T-helper 2 cell treated with Interferon-gamma antibody and Interleukin-4, amounts not matched to agents 100 ng/mL and 5 ng/mL, for 36 hours (primary cell): ENCODE measurements around the gene HACE1. TPM values are rescaled to one million over a fixed set of nuclear protein-coding genes. Genes with fewer than 3 reads are reported as not detected.
"Not testable (repeated sequence)": the region's sequence is repeated elsewhere in the genome, so short reads cannot be mapped to it uniquely, and the experiment has no call there.

Experiments used
- intact Hi-C: fragments of 100-400 bp; cut with micrococcal nuclease; formaldehyde crosslinking; loops from one replicate; pipeline ENCODE4 v1.15.1; 2023
- total RNA-seq: library from RNA; stranded (reverse); gene quantifications from 2 replicates; pipeline ENCODE4 v1.2.3, GENCODE V29; 2022

HACE1 gene
- total RNA-seq, 1 donor from 2014 or later: 13.1 TPM

GRCh38 chr6:104835782-104836181, 23.9 kb downstream of the HACE1 start:
- intact Hi-C loops: no loop called here

DNA sequence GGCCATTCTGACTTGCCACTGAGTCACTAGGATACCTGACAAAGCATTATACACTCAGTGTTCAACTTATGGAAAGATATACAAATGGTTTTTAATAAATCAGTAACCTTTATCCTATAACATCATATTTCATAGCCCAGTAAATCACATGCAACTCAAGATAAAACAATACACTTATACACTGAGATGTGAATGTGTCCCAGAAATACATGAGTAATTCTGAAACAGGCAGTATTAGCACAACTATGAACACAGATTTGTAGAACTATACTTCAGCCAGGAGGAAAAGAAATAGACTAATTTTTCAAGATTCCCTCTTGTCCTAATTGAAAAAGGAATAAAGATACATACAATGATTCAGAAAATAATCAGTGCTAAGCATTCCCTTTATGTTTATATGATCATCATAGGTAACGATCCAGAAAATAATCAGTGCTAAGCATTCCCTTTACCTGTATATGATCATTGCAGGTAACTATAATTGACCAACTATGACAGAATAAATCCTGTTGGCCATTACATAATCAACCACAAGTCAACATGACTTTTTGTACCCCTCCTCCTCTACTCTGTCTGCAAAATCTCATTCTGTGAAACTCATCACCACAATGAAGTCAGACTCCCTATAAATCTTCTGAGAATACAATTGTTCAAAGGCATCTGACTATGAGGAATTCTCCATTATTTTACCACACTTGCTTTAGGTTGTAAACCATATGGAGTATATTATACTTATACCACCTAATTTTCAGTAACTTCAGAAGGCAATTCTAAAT, 30.3 kb downstream of the HACE1 start:
- intact Hi-C loops: no loop called here

DNA sequence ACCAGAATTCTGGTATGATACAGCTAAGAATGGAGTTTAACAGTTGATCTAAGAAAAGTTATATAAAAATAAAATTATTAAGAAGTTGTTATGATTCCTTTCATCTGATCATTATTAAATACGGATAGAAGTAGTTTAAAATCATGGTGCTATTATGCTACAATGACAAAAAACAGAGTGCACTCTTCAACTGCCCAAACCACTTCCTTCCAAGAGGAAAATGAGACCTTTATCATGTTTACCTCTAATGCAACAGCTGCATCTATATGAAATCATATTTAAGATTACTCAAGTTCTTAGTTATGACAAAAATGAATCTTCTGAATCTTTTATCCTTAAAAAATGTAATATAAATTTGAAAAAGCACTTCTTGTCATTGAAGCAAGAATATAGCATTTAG, 31.2 kb downstream of the HACE1 start:
- intact Hi-C loops: no loop called here

DNA sequence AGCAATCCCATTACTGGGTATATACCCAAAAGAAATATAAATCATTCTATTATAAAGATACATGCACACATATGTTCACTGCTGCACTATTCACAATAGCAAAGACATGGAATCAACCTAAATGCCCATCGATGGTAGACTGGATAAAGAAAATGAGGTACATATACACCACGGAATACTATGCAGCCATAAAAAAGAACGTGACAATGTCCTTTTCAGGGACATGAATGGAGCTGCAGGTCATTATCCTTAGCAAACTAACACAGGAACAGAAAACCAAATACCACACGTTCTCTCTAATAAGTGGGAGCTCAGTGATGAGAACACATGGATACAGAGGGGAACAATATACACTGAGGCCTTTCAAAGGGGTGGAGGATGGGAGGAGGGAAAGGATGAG, 38.9 kb downstream of the HACE1 start:
- intact Hi-C loops: not testable (repeated sequence)

DNA sequence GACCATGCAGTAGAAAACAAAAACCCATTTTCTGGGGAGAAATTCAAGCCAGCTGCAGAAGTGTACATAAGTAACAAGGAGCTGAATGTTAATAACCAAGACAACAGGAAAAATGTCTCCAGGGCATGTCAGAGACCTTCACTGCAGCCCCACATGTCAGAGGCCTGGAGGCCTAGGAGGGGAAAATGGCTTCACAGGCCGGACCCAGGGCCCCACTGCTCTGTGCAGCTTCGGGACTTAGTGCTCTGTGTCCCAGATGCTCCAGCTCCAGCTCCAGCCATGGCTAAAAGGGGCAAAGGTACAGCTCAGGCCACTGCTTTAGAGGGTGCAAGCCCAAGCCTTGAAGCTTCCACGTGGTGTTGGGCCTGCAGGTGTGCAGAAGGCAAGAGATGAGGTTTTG, 43.6 kb downstream of the HACE1 start:
- intact Hi-C loops: no loop called here

DNA sequence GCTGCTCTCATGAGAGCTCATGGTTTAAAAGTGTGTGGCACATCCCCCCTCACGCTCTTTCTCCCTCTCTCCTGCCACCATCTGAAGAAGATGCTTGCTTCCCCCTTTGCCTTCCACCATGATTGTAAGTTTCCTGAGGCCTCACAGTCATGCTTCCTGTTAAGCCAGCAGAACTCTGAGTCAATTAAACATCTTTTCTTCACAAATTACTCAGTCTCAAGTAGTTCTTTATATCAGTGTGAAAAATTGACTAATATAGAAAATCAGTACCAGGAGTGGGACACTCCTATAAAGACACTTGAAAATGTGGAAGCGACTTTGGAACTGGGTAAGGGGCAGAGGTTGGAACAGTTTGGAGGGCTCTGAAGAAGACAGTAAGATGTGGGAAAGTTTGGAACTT, 45.0 kb downstream of the HACE1 start:
- intact Hi-C loops: no loop called here

GRCh38 chr6:104813552-104813951, 46.2 kb downstream of the HACE1 start:
- intact Hi-C loops: no loop called here

GRCh38 chr6:104809116-104809515, 50.6 kb downstream of the HACE1 start:
- intact Hi-C loops: no loop called here

DNA sequence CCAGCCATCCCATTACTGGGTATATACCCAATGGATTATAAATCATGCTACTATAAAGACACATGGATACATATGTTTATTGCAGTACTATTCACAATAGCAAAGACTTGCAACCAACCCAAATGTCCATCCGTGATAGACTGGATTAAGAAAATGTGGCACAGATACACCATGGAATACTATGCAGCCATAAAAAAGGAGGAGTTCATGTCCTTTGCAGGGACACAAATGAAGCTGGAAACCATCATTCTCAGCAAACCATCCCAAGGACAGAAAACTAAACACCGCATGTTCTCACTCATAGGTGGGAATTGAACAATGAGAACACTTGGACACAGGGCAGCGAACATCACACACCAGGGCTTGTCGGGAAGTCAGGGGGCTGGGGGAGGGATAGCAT, 54.4 kb downstream of the HACE1 start:
- intact Hi-C loops: not testable (repeated sequence)

DNA sequence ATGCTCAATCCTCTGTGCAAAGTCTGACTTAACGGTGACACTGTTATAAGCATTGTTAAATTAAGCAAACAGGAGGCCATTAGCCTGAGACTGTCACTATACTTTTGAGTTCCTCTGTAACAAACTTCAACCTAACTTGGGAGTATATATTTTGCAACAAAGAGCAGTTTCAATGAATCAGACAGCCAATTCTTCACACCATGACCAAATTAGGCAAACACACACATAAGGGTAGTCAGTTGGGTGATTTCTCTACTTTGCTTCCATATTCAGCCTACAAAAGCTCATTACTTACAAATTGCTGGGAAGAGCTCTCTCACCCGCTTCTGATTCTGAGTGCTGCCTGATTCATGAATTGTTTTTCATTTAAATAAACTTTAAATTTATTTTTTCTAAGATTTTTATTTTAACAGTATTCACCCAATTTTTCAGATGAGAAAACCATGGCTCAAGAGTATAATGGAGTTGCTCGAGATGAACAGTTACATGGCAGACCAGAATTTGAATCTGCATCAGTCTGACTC, 60.5 kb downstream of the HACE1 start:
- intact Hi-C loops: no loop called here

GRCh38 chr6:104796031-104796785, 63.5 kb downstream of the HACE1 start:
- intact Hi-C loops: no loop called here

DNA sequence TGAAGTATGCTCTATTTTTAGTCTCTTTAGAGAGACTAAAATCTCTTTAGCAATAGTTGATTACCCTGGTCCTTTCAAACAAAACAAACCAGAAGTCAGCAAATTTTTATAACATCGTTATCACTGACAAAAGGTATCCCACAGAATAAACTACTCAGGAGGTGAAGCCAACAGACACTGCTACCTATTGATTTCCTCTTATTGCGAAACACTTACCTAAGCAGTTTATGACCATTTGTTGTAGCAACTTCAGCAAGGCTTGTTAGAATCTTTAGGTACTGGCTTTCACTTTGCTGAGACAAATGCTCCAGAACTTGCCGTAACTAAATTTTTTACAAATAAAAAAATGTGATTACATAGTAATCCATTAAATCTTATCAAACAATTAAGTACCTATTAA, 64.4 kb downstream of the HACE1 start:
- intact Hi-C loops: no loop called here

DNA sequence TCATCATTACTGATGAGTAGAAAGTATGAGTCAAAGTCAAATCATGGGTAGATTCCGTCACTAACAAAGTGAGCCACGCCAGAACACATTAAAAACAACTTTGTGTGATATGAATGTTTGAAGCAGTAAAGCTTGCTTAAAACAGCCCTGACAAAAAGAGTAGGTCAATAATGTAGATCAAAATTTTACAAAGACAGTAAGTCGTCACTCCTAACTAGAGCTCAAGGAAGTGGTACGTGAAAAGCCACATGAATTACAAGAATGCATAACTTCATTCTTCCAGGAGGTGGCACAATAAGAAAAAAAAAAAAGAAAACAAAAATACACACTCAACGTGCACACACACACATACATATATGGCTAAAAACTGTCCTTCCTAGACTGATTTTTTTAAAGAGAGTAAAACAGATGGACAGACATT, 69.9 kb downstream of the HACE1 start:
- intact Hi-C loops: loop anchor here (1.0 kb wide), 4 partner anchors 70 to 614 kb away; partner anchors contain the start of genes HACE1 and PREP

- intact Hi-C loops: no loop called here
Observed at GRCh38 chr6:104788400-104788799, 71.3 kb downstream of the HACE1 start.

- intact Hi-C loops: no loop called here
Observed at GRCh38 chr6:104787305-104787704, 72.4 kb downstream of the HACE1 start.

DNA sequence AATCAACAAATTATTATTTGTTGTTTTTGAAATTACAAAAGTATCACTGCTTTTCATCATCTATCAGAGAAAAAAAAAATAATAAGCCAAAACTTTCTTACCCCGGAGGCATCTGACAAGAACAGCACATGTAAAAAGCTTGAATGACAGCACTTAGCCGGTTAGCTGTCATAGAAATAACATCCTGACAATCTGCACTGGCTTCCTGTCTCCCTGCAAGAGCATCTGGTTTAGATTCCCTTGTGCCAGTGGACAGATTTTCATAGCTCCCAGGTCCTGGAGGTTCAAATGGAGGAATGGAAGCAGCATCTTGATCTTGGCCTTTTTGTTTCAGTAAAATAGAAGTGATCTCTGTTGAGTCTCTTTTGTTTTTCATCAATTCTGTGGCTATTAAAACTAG, 74.8 kb downstream of the HACE1 start:
- intact Hi-C loops: no loop called here

DNA sequence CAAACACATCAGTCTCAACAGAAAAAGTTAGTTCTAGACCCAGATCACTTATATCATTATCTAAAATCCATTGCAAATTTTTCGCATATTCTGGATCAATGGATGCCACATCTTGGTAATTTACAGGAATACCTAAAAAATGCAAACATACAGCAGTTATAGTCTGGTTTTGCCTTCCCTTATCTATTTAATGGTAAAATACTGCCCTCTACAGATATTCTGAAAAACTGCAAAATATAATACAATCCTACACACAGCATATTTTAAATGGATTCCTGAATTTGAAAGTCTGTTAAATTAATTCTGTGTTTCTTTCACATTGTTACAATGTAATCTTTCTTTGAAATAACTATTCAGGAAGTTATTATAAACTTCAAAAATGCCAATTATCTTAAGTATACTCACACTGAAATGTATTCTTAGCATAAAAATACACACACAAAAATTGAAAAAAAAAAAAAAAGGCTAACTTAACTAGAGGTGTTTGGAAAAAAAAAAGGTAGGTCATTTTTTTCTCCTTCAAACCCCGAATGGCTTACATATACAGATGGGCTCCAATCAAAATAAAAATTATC, 88.4 kb downstream of the HACE1 start:
- intact Hi-C loops: loop anchor here (1.0 to 2.0 kb wide), 2 partner anchors 88 to 247 kb away; no protein-coding TSS in a partner anchor

GRCh38 chr6:104768906-104769305, 90.8 kb downstream of the HACE1 start:
- intact Hi-C loops: no loop called here

- intact Hi-C loops: no loop called here
Observed at GRCh38 chr6:104766595-104766994, 93.1 kb downstream of the HACE1 start.

DNA sequence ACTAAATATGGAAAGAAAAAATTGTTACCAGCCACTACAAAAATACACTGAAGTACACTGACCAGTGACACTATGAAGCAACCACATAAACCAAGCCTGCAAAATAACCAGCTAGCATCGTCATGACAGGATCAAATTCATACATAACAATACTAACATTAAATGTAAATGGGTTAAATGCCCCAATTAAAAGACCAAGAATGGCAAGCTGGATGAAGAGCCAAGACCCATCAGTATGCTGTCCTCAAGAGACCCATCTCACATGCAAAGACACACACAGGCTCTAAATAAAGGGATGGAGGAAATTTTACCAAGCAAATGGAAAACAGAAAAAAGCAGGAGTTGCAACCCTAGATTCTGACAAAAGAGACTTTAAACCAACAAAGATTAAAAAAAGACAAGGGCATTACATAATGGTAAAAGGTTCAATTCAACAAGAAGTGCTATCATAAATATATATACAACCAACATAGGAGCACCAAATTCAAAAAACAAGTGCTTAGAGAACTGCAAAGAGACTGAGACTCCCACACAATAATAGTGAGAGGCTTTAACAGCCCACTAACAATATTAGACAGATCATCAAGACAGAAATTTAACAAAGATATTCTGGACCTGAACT, 104.8 kb downstream of the HACE1 start:
- intact Hi-C loops: no loop called here

DNA sequence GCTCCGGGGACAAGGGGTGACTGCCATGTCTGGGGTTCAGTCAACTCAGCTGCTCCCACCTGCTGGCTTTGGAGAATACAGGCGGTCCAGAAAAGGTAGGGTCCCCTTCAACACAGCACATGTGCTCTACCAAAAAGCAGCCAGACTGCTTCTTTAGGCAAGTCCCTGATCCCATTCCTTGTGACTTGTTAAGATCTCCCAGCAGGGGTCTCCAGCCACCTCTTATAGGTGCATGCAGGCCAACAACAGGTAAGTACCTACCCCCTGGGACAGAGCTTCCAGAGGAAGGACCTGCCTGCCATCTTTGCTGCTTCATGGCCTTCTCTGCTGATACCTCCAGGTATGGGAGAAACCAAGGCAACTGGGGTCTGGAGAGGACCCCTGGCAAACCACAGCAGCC, 106.5 kb downstream of the HACE1 start:
- intact Hi-C loops: no loop called here

DNA sequence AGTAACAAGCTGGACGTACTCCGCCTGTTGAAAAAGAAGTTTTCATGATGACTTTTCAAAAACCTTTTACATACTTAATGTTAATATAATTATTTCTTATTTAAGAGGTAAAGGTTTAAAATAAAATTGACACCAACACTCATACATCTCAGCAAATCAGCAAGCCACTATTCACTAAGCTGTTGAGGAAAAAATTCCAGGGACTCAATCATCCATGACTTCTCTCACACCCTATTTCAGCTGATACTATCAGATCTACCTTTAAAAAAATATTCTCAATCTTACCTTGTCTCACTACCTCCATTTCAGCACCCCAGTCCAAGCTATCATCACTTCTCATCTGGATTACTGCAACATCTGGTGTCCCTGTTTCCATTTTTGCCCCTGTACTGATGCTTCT, 109.3 kb downstream of the HACE1 start:
- intact Hi-C loops: no loop called here
